Trophoblast cell (in vitro differentiated cells and primary cell): ENCODE results near the gene CLASP1.
A peak's percentile ranks its signal among the peaks of the same experiment; 100 is the strongest.

Source experiments
- DNase-seq, 2 donors: peaks; one replicate each; pipeline ENCODE4 v3.0.0-alpha.2; 2016
- H2AFZ ChIP-seq: 2 replicates; pipeline ENCODE4 v1.6.1; 2013; ENCODE audit warnings: low read length, moderate library complexity, mild to moderate bottlenecking; ENCODE audit not compliant: insufficient read depth, poor library complexity
- H2AK5ac ChIP-seq: 2 replicates; pipeline ENCODE4 v1.6.1; 2013; ENCODE audit warnings: mild to moderate bottlenecking, low read length
- H2BK120ac ChIP-seq: 2 replicates; pipeline ENCODE4 v1.6.1; 2013; ENCODE audit warnings: low read length, mild to moderate bottlenecking, moderate library complexity; ENCODE audit not compliant: insufficient read depth, poor library complexity
- H2BK12ac ChIP-seq: 2 replicates; pipeline ENCODE4 v1.6.1; 2013; ENCODE audit warnings: mild to moderate bottlenecking, low read length, moderate library complexity
- H2BK5ac ChIP-seq: 2 replicates; pipeline ENCODE4 v1.6.1; 2013; ENCODE audit warnings: low read length, low read depth, moderate library complexity, mild to moderate bottlenecking; ENCODE audit not compliant: poor library complexity
- H3K14ac ChIP-seq: 2 replicates; pipeline ENCODE4 v1.6.1; 2013; ENCODE audit warnings: mild to moderate bottlenecking, low read length
- H3K18ac ChIP-seq: 2 replicates; pipeline ENCODE4 v1.6.1; 2013; ENCODE audit warnings: mild to moderate bottlenecking, low read length
- H3K23ac ChIP-seq: 2 replicates; pipeline ENCODE4 v1.6.1; 2013; ENCODE audit warnings: low read length
- H3K27ac ChIP-seq: 2 replicates; pipeline ENCODE4 v1.5.1; 2013; ENCODE audit warnings: low read depth, mild to moderate bottlenecking, inconsistent platforms, low read length, moderate library complexity
- H3K27me3 ChIP-seq: 2 replicates; pipeline ENCODE4 v1.6.1; 2013; ENCODE audit warnings: inconsistent platforms, mild to moderate bottlenecking, low read length, moderate library complexity; ENCODE audit not compliant: insufficient read depth
- H3K36me3 ChIP-seq, 2 experiments: 1 replicate in 1 of 2; 2 replicates in 1 of 2; pipeline ENCODE4 v1.6.1; 2013; ENCODE audit warnings: low read length in 2 of 2, mild to moderate bottlenecking in 2 of 2, moderate library complexity in 1 of 2; ENCODE audit not compliant: insufficient read depth in 2 of 2, control insufficient read depth in 1 of 2
- H3K4ac ChIP-seq: 2 replicates; pipeline ENCODE4 v1.6.1; 2013; ENCODE audit warnings: low read depth, mild to moderate bottlenecking, low read length, moderate library complexity
- H3K4me1 ChIP-seq, 2 experiments: 1 replicate in 1 of 2; 2 replicates in 1 of 2; pipeline ENCODE4 v1.6.1; 2013; ENCODE audit warnings: low read length in 2 of 2, mild to moderate bottlenecking in 2 of 2, moderate library complexity in 1 of 2; ENCODE audit not compliant: insufficient read depth in 2 of 2, control insufficient read depth in 1 of 2
- H3K4me2 ChIP-seq: 2 replicates; pipeline ENCODE4 v1.6.1; 2013; ENCODE audit warnings: inconsistent platforms, mild to moderate bottlenecking, low read length, moderate library complexity
- H3K4me3 ChIP-seq: 2 replicates; pipeline ENCODE4 v1.5.1; 2013; ENCODE audit warnings: mild to moderate bottlenecking, low read depth, low read length, inconsistent platforms
- H3K79me1 ChIP-seq: one replicate; pipeline ENCODE4 v1.6.1; 2013; ENCODE audit warnings: low read length
- H3K79me2 ChIP-seq: 2 replicates; pipeline ENCODE4 v1.6.1; 2013; ENCODE audit warnings: low read length, mild to moderate bottlenecking; ENCODE audit not compliant: control insufficient read depth, insufficient read depth, poor library complexity
- H3K9ac ChIP-seq: 2 replicates; pipeline ENCODE4 v1.6.1; 2013; ENCODE audit warnings: mild to moderate bottlenecking, low read length
- H3K9me3 ChIP-seq: 2 replicates; pipeline ENCODE4 v1.6.1; 2013; ENCODE audit warnings: low read depth, mild to moderate bottlenecking, control low read depth, inconsistent platforms, low read length; ENCODE audit not compliant: insufficient read depth
- H4K12ac ChIP-seq: 2 replicates; pipeline ENCODE4 v1.6.1; 2013; ENCODE audit warnings: low read depth, mild to moderate bottlenecking, low read length, moderate library complexity
- H4K8ac ChIP-seq: 2 replicates; pipeline ENCODE4 v1.6.1; 2013; ENCODE audit warnings: low read depth, mild to moderate bottlenecking, low read length, moderate library complexity
- H4K91ac ChIP-seq: one replicate; pipeline ENCODE4 v1.6.1; 2013; ENCODE audit warnings: low read depth, mild to moderate bottlenecking, low read length, moderate library complexity
- WGBS: extraction: QIAGEN DNeasy Blood & Tissue Kit; methylation state at CpG from one replicate; pipeline ENCODE4 v1.1.7; 2013; ENCODE audit warnings: missing lambda C conversion rate; ENCODE audit not compliant: insufficient read length, insufficient coverage; ENCODE audit errors: extremely low coverage; 5-methylcytosine and 5-hydroxymethylcytosine counted together

The CLASP1 gene

GRCh38 chr2:121529439-121530211 is 119.6 kb downstream of the CLASP1 start:
- no peak overlapping the region for H2AK5ac ChIP-seq
- no peaks in the 10 kb centered on the region for H3K79me2 ChIP-seq
- H3K14ac ChIP-seq = peak overlapping the region; percentile 50
- peak overlapping the region; percentile 51 for H4K8ac ChIP-seq
- H2BK120ac ChIP-seq = no peak overlapping the region
- no peaks in the 10 kb centered on the region for H3K9me3 ChIP-seq
- H2BK12ac ChIP-seq = no peak overlapping the region
- DNase-seq = peak; percentile 27 to 67
- no peak overlapping the region for H3K23ac ChIP-seq
- H3K9ac ChIP-seq = peak overlapping the region; percentile 81
- peak overlapping the region; percentile 49 for H2BK5ac ChIP-seq
- H3K4ac ChIP-seq = no peak overlapping the region
- whole genome bisulfite sequencing = no CpG with 5 or more reads among the region's 19 CpGs
- peak overlapping the region; percentile 81 for H3K4me2 ChIP-seq
- H3K18ac ChIP-seq = no peak overlapping the region
- H3K4me1 ChIP-seq = peaks cover 2 to 6% of the 10 kb centered on the region in 2 experiments
- H3K79me1 ChIP-seq = peaks cover 7% of the 10 kb centered on the region
- H3K4me3 ChIP-seq = peak overlapping the region; percentile 92
- no peaks in the 10 kb centered on the region for H3K27me3 ChIP-seq
- peaks cover 7 to 14% of the 10 kb centered on the region in 2 experiments for H3K36me3 ChIP-seq
- peak overlapping the region; percentile 66 for H2AFZ ChIP-seq
- peak overlapping the region; percentile 9 for H4K91ac ChIP-seq
- H3K27ac ChIP-seq = peak overlapping the region; percentile 91
- no peak overlapping the region for H4K12ac ChIP-seq

GRCh38 chr2:121527009-121527682 is 122.1 kb downstream of the CLASP1 start:
- H2BK12ac ChIP-seq = no peak overlapping the region
- no peaks in the 10 kb centered on the region for H3K27me3 ChIP-seq
- no peak overlapping the region for H3K4me2 ChIP-seq
- no peak overlapping the region for H3K9ac ChIP-seq
- H2BK120ac ChIP-seq = no peak overlapping the region
- no peak overlapping the region for H4K12ac ChIP-seq
- WGBS = no CpG with 5 or more reads among the region's 3 CpGs
- H3K36me3 ChIP-seq = peaks cover 11 to 19% of the 10 kb centered on the region in 2 experiments
- H3K4ac ChIP-seq = no peak overlapping the region
- no peak overlapping the region for H2BK5ac ChIP-seq
- no peak overlapping the region for H4K8ac ChIP-seq
- peaks cover 7% of the 10 kb centered on the region for H3K79me1 ChIP-seq
- H3K23ac ChIP-seq = no peak overlapping the region
- no peak overlapping the region for H3K27ac ChIP-seq
- no peaks in the 10 kb centered on the region for H3K79me2 ChIP-seq
- no peak overlapping the region for H2AK5ac ChIP-seq
- H4K91ac ChIP-seq = no peak overlapping the region
- no peaks in the 10 kb centered on the region for H3K9me3 ChIP-seq
- peaks cover 2 to 4% of the 10 kb centered on the region in 2 experiments for H3K4me1 ChIP-seq
- DNase-seq = no peak
- no peak overlapping the region for H3K18ac ChIP-seq
- H2AFZ ChIP-seq = no peak overlapping the region
- H3K4me3 ChIP-seq = no peak overlapping the region
- no peak overlapping the region for H3K14ac ChIP-seq

GRCh38 chr2:121524685-121525425 is 124.4 kb downstream of the CLASP1 start:
- Histone ChIP-seq H3K27ac (no peak overlapping the region), H2AK5ac (no peak overlapping the region), H3K23ac (peak overlapping the region; percentile 71), H4K12ac (no peak overlapping the region), H3K27me3 (no peaks in the 10 kb centered on the region), H3K4me1 (peaks cover 0 to 1% of the 10 kb centered on the region in 2 experiments), H2BK120ac (no peak overlapping the region), H3K4me2 (no peak overlapping the region), H3K79me1 (no peaks in the 10 kb centered on the region), H3K79me2 (no peaks in the 10 kb centered on the region), H3K4ac (no peak overlapping the region), H3K4me3 (no peak overlapping the region), H3K9me3 (no peaks in the 10 kb centered on the region), H3K18ac (no peak overlapping the region), H3K14ac (no peak overlapping the region), H4K8ac (no peak overlapping the region), H3K36me3 (peaks cover 15 to 29% of the 10 kb centered on the region in 2 experiments), H2BK12ac (no peak overlapping the region), H3K9ac (no peak overlapping the region), H2BK5ac (no peak overlapping the region), H4K91ac (no peak overlapping the region), H2AFZ (no peak overlapping the region)
- WGBS = no CpG with 5 or more reads among the region's 9 CpGs
- DNase-seq = no peak

- no CpG with 5 or more reads among the region's 10 CpGs for WGBS
- H3K23ac ChIP-seq = no peak overlapping the region
Observed at GRCh38 chr2:121521359-121521758, 127.9 kb downstream of the CLASP1 start.

More at GRCh38 chr2:121521359-121521758, 127.9 kb downstream of the CLASP1 start:
- no peaks in the 10 kb centered on the region for H3K27me3 ChIP-seq
- H3K27ac ChIP-seq = no peak overlapping the region
- no peak overlapping the region for H3K9ac ChIP-seq
- H3K4me1 ChIP-seq = no peaks in the 10 kb centered on the region
- peaks cover 13 to 25% of the 10 kb centered on the region in 2 experiments for H3K36me3 ChIP-seq
- H2BK5ac ChIP-seq = no peak overlapping the region
- H4K12ac ChIP-seq = no peak overlapping the region
- H2BK12ac ChIP-seq = no peak overlapping the region
- no peak for DNase-seq
- H3K4ac ChIP-seq = no peak overlapping the region
- H2BK120ac ChIP-seq = no peak overlapping the region
- H3K14ac ChIP-seq = no peak overlapping the region
- no peaks in the 10 kb centered on the region for H3K79me2 ChIP-seq
- no peak overlapping the region for H2AFZ ChIP-seq
- no peak overlapping the region for H3K4me3 ChIP-seq
- H3K9me3 ChIP-seq = no peaks in the 10 kb centered on the region
- no peaks in the 10 kb centered on the region for H3K79me1 ChIP-seq
- H4K91ac ChIP-seq = no peak overlapping the region
- no peak overlapping the region for H3K18ac ChIP-seq
- H3K4me2 ChIP-seq = no peak overlapping the region
- H2AK5ac ChIP-seq = no peak overlapping the region
- no peak overlapping the region for H4K8ac ChIP-seq
